ENCODE results near the gene KLF13. TPM values are rescaled to one million over a fixed set of nuclear protein-coding genes. Genes with fewer than 3 reads are reported as not detected.

KLF13 gene
- total RNA-seq, 6 experiments from 2014 or later, result 22.5 to 29.1 (median 23.5) TPM

- no peak for TF ChIP-seq CTCF (IDR thresholded peaks at IDR 0.05)
- no peak overlapping the region for H3K4me3 Mint-ChIP-seq
- H3K27ac Mint-ChIP-seq, result no peak overlapping the region
- DNase-seq, result no peak
- H3K36me3 Mint-ChIP-seq (ENCODE audit: low read depth), result no peaks in the 10 kb centered on the region
- peaks cover 34% of the 10 kb centered on the region for H3K27me3 Mint-ChIP-seq (ENCODE audit: insufficient read depth)
- H3K4me1 Mint-ChIP-seq (ENCODE audit: low read depth), result no peaks in the 10 kb centered on the region
- H3K9me3 Mint-ChIP-seq, result no peaks in the 10 kb centered on the region
Observed at GRCh38 chr15:31305375-31305774, 21.3 kb upstream of the KLF13 start.

GRCh38 chr15:31305796-31306425, 20.7 kb upstream of the KLF13 start:
- no peak overlapping the region for H3K4me3 Mint-ChIP-seq
- no peak for TF ChIP-seq CTCF (IDR thresholded peaks at IDR 0.05)
- H3K9me3 Mint-ChIP-seq, result no peaks in the 10 kb centered on the region
- no peaks in the 10 kb centered on the region for H3K4me1 Mint-ChIP-seq (ENCODE audit: low read depth)
- peaks cover 34% of the 10 kb centered on the region for H3K27me3 Mint-ChIP-seq (ENCODE audit: insufficient read depth)
- DNase-seq, result no peak
- no peaks in the 10 kb centered on the region for H3K36me3 Mint-ChIP-seq (ENCODE audit: low read depth)
- H3K27ac Mint-ChIP-seq, result no peak overlapping the region

- Mint-ChIP-seq H3K4me3 (no peak overlapping the region), H3K9me3 (no peaks in the 10 kb centered on the region), H3K36me3 (ENCODE audit: low read depth) (no peaks in the 10 kb centered on the region), H3K4me1 (ENCODE audit: low read depth) (no peaks in the 10 kb centered on the region), H3K27ac (no peak overlapping the region), H3K27me3 (ENCODE audit: insufficient read depth) (peaks cover 38% of the 10 kb centered on the region)
- no peak for TF ChIP-seq CTCF (IDR thresholded peaks at IDR 0.05)
- no peak for DNase-seq
Observed at GRCh38 chr15:31306426-31307269, 20.0 kb upstream of the KLF13 start.

GRCh38 chr15:31307270-31308184, 19.1 kb upstream of the KLF13 start:
- Mint-ChIP-seq H3K4me1 (ENCODE audit: low read depth) (no peaks in the 10 kb centered on the region), H3K27me3 (ENCODE audit: insufficient read depth) (peaks cover 37% of the 10 kb centered on the region), H3K36me3 (ENCODE audit: low read depth) (no peaks in the 10 kb centered on the region), H3K27ac (no peak overlapping the region), H3K9me3 (no peaks in the 10 kb centered on the region), H3K4me3 (no peak overlapping the region)
- DNase-seq, result no peak
- no peak for TF ChIP-seq CTCF (IDR thresholded peaks at IDR 0.05)

GRCh38 chr15:31308185-31308639, 18.4 kb upstream of the KLF13 start:
- no peak overlapping the region for H3K27ac Mint-ChIP-seq

More at GRCh38 chr15:31308185-31308639, 18.4 kb upstream of the KLF13 start:
- H3K36me3 Mint-ChIP-seq (ENCODE audit: low read depth), result no peaks in the 10 kb centered on the region; the same call in 1 of the 2 replicates
- no peaks in the 10 kb centered on the region for H3K4me1 Mint-ChIP-seq (ENCODE audit: low read depth)
- no peak for TF ChIP-seq CTCF (IDR thresholded peaks at IDR 0.05)
- H3K9me3 Mint-ChIP-seq, result peaks cover 4% of the 10 kb centered on the region; the same call in 1 of the 2 replicates
- no peak for DNase-seq
- H3K4me3 Mint-ChIP-seq, result no peak overlapping the region
- H3K27me3 Mint-ChIP-seq (ENCODE audit: insufficient read depth), result peaks cover 37% of the 10 kb centered on the region
